ENCODE measurements around the gene UQCC2.
A peak's percentile ranks its signal among the peaks of the same experiment; 100 is the strongest.

UQCC2 gene

DNA sequence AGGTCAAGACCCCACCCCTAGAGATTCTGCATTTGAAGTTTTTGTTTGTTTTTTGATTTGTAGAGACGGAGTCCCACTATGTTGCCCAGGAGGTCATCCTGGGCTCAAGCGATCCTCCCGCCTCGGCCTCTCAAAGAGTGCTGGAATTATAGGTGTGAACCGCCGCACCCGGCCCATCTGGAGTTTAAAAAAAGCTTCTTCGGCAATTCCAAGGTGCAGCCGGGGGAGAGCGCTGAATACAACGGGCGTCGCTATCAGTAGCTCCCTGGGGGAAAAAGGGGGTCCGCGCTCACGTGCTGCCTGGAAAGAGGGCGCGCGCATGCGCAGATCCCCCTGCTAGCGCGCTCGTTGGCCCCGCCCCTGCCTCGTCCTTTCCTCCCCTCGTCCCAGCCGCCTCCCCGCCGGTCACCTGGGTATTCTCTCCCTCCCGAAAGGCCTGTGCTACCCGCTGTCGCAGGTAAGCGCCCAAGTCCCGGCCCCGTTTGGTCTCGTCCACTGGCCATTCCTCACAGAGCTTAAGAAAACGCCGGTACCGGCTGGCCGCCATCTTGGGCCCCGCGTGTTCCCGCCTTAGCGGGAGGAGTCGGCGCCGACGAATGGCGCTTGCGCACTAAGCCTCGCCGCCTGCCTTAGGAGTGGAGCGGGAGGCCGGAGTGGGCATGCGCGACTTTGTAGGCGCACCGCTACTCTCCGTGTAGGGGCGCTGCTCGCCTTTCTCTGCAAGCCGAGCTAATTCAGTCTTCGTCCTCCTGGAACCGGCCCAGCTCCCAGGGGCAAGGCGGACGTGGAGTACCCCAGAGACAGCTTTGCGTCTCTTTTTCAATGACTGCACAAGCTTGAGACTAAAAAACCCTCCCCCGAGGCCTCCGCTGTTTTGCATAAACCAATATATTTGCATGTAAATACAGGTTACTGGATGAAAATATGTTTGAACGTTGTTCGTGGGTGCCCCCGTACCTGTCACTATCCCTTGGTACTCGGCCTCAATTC is at the start of gene UQCC2:
Gene UQCC2 (minus strand): TSS at position 561 of the 990 bp plus-strand sequence. CDS start 14 bp downstream, at position 547.
- TF ChIP-seq, protein P1, sequence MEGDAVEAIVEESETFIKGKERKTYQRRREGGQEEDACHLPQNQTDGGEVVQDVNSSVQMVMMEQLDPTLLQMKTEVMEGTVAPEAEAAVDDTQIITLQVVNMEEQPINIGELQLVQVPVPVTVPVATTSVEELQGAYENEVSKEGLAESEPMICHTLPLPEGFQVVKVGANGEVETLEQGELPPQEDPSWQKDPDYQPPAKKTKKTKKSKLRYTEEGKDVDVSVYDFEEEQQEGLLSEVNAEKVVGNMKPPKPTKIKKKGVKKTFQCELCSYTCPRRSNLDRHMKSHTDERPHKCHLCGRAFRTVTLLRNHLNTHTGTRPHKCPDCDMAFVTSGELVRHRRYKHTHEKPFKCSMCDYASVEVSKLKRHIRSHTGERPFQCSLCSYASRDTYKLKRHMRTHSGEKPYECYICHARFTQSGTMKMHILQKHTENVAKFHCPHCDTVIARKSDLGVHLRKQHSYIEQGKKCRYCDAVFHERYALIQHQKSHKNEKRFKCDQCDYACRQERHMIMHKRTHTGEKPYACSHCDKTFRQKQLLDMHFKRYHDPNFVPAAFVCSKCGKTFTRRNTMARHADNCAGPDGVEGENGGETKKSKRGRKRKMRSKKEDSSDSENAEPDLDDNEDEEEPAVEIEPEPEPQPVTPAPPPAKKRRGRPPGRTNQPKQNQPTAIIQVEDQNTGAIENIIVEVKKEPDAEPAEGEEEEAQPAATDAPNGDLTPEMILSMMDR (IDR thresholded peaks at IDR 0.05; ENCODE audit: low read length, missing control alignments) = peak; percentile 57
- peak within 1 kb of the TSS; percentile 94 for H3K4me3 ChIP-seq (replicated peaks; ENCODE audit: low read depth, low read length)
- DNase-seq (ENCODE audit: low read depth) = peak; percentile 97

DNA sequence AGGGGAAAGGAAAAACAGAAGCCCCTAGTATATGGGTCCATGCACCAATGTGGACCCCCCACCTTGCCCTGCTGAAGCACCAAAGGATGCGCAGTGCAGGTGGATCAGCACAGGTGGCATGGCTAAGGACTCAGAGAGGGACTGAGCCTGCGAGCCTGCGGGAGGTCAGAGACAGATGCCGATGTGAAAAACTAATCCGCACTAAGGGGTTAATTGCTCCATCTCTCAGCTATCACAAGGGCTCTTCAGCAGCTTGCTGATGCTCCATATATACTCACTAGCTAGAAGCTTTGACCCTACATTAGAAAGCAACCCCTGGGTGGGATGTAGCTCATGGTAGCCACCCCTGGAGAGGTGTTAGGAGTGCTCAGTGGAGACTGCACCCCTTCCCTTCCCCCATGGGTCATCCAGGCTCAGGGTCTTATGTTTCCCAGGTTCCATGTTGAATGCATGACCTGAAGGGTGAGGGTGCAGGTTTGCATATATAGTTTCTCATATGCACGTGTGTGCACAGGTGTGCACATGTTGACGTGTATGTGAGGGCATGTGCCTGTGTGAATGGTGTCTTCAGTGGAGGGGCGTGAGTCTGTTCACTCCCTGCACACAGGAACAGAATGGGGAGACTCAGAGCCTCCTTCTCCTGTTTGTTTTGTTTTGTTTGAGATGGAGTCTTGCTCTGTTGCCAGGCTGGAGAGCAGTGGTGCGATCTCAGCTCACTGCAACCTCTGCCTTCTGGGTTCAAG is 48.6 kb upstream of the UQCC2 start:
- DNase-seq (ENCODE audit: low read depth) = no peak
- no peak overlapping the region for H3K4me3 ChIP-seq (replicated peaks; ENCODE audit: low read depth, low read length)
- TF ChIP-seq, protein P1 (IDR thresholded peaks at IDR 0.05; ENCODE audit: low read length, missing control alignments) = no peak

DNA sequence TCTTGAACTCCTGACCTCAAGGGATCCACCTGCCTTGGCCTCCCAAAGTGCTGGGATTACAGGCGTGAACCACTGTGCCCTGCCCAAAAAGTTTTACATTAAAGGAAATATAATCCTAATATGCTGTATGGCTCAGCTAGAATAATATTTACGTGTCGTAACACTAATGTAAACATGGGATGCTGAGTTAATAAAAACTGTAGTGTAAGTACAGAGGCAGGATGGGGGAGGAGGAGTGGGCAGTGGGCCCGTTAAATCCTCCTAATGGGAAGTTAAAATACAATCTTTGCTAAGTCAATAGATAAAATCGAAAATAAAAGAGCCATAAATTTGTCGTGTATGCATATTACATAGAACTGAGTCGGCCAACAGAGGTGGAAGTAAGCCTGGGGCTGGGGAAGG is 47.3 kb upstream of the UQCC2 start:
- TF ChIP-seq, protein P1 (IDR thresholded peaks at IDR 0.05; ENCODE audit: low read length, missing control alignments) = no peak
- H3K4me3 ChIP-seq (replicated peaks; ENCODE audit: low read depth, low read length) = no peak overlapping the region
- no peak for DNase-seq (ENCODE audit: low read depth)

DNA sequence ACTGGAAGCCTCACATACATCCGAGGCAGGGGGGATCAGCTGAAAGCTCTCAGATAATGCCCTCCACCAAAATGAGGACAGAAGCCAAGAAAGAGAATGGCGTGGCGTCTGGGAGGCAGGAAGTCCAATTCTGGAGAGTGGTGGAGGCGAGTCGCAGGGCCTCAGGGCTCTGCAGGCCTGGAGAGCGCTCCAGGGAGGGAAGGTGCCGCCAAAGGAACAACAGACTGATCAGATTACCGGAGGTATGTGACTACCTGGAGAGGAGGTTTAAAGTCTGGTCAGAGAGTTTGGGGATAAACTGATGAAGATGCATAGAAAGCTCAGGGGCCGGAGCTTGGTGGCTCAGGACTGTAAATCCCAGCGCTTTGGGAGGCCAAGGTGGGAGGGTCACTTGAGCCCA is 46.4 kb upstream of the UQCC2 start:
- no peak overlapping the region for H3K4me3 ChIP-seq (replicated peaks; ENCODE audit: low read depth, low read length)
- DNase-seq (ENCODE audit: low read depth) = no peak
- TF ChIP-seq, protein P1 (IDR thresholded peaks at IDR 0.05; ENCODE audit: low read length, missing control alignments) = no peak

DNA sequence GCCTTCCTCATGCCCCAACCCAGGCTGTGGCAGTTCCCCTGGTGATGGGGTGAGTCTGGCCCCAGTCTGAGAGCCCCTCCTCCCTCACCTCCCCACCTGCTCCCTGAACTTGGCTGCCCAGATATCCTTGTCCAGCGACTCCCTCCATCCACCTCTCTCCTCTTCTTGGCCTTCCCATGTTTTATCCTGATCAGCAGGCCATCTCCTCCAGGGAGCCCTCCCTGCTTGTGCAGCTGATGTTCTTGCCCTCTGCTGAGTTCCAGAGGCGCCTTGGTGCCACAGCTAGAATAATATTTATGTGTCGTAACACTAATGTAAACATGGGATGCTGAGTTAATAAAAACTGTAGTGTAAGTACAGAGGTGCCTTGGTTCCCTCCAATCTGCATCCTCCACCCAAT is 45.6 kb upstream of the UQCC2 start:
- TF ChIP-seq, protein P1 (IDR thresholded peaks at IDR 0.05; ENCODE audit: low read length, missing control alignments) = no peak
- no peak for DNase-seq (ENCODE audit: low read depth)
- H3K4me3 ChIP-seq (replicated peaks; ENCODE audit: low read depth, low read length) = no peak overlapping the region

DNA sequence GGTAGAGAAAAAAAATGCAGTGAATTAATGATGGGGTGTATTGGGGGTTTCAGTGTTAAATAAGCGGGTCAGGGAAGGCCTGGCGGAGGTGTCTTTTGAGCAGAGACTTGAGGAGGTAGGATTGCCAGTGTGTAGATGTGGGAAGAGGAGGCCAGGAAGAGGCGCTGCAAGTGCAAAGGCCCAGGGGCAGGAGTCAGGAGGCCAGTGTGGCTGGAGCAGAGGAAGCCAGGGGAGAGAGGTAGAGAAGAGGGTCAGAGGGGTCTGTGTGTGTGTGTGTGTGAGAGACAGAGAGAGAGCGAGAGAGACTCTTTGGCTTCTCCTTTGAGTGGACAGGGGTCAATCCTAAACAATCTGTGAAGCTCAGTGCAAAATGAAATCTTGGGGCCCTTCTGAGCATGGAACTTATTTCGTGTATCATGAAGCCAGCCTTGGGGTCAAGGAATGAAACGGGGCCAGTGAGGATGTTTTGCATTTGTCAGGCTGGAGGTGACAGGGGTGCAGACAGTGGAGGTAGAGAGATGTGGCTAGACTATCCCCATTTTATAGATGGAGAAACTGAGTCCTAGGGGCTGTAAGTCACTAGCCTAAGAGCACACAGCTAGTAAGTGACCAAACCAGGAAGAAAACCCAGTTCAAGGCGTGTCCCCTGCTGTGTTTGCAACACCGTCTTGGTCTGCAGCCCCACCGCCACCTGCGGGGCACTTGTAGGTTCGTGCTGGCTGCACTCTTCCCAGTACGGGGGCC is 44.9 kb upstream of the UQCC2 start:
- TF ChIP-seq, protein P1 (IDR thresholded peaks at IDR 0.05; ENCODE audit: low read length, missing control alignments) = no peak
- no peak for DNase-seq (ENCODE audit: low read depth)

More for the DNA sequence above, 44.9 kb upstream of the UQCC2 start:
- H3K4me3 ChIP-seq (replicated peaks; ENCODE audit: low read depth, low read length) = no peak overlapping the region

Measured in fibroblast of pulmonary artery (primary cell).